ENCODE results near the gene ITSN1. TPM values are rescaled to one million over a fixed set of nuclear protein-coding genes. Genes with fewer than 3 reads are reported as not detected.

Gene ITSN1
- total RNA-seq, 1 experiment from 2014 or later: 50.3 TPM

DNA sequence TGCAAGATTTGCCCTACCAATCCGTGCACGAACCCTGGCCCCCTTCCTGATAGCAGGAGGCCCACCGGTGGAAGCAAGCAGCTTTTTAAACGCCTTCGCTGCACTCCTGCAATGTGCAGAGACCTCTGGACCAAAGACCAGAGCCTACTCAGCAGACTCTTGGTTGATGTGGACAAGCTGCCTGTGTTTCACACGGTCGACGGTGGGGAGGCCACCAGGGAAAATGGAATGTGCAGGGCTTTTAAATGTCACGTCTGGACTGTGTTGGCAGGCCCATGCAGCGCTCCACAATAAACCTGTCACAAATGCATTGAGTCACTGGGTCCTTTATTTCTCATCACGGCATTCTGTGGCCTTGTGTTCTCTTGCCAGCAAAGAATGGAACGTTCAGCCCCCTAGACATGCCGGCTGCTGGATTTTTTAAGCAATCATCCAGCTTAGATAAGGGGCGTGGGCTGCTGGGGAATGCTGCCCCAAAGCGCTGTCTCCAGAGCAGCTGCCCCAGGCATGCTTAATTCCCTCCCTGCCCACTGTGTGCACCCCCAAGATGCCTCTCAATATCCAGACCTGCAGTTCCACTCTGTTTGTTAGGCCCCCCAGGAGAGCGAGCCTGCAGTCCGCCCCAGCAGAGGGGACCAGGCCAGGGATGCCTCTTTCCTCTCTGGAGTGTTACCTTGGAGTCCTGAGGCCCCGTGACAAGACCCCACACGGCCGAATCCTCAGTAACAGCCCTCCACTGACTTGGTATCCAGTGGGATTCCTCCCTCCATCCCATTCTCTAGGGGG, 202.0 kb downstream of the ITSN1 start:
- CTCF ChIA-PET: no interaction called here
- H3K36me3 ChIP-seq (ENCODE audit: control insufficient read depth, insufficient read depth, low read length): no peaks in the 10 kb centered on the region
- no peak overlapping the region for H3K4me3 ChIP-seq (ENCODE audit: low read depth in 2 of 2, low read length in 2 of 2)
- TF ChIP-seq, protein P1, sequence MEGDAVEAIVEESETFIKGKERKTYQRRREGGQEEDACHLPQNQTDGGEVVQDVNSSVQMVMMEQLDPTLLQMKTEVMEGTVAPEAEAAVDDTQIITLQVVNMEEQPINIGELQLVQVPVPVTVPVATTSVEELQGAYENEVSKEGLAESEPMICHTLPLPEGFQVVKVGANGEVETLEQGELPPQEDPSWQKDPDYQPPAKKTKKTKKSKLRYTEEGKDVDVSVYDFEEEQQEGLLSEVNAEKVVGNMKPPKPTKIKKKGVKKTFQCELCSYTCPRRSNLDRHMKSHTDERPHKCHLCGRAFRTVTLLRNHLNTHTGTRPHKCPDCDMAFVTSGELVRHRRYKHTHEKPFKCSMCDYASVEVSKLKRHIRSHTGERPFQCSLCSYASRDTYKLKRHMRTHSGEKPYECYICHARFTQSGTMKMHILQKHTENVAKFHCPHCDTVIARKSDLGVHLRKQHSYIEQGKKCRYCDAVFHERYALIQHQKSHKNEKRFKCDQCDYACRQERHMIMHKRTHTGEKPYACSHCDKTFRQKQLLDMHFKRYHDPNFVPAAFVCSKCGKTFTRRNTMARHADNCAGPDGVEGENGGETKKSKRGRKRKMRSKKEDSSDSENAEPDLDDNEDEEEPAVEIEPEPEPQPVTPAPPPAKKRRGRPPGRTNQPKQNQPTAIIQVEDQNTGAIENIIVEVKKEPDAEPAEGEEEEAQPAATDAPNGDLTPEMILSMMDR (IDR thresholded peaks at IDR 0.05): no peak
- TF ChIP-seq, protein P2, sequence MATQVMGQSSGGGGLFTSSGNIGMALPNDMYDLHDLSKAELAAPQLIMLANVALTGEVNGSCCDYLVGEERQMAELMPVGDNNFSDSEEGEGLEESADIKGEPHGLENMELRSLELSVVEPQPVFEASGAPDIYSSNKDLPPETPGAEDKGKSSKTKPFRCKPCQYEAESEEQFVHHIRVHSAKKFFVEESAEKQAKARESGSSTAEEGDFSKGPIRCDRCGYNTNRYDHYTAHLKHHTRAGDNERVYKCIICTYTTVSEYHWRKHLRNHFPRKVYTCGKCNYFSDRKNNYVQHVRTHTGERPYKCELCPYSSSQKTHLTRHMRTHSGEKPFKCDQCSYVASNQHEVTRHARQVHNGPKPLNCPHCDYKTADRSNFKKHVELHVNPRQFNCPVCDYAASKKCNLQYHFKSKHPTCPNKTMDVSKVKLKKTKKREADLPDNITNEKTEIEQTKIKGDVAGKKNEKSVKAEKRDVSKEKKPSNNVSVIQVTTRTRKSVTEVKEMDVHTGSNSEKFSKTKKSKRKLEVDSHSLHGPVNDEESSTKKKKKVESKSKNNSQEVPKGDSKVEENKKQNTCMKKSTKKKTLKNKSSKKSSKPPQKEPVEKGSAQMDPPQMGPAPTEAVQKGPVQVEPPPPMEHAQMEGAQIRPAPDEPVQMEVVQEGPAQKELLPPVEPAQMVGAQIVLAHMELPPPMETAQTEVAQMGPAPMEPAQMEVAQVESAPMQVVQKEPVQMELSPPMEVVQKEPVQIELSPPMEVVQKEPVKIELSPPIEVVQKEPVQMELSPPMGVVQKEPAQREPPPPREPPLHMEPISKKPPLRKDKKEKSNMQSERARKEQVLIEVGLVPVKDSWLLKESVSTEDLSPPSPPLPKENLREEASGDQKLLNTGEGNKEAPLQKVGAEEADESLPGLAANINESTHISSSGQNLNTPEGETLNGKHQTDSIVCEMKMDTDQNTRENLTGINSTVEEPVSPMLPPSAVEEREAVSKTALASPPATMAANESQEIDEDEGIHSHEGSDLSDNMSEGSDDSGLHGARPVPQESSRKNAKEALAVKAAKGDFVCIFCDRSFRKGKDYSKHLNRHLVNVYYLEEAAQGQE (IDR thresholded peaks at IDR 0.05; ENCODE audit: insufficient read depth in 1 of 2, low read depth in 2 of 2, low read length in 1 of 2): no peak
- no peak for TF ChIP-seq SIN3A (IDR thresholded peaks at IDR 0.05; ENCODE audit: borderline replicate concordance, insufficient read depth, low read depth, low read length)
- no peak for TF ChIP-seq POLR2AphosphoS5 (IDR thresholded peaks at IDR 0.05; ENCODE audit: low read depth, low read length)
- TF ChIP-seq TCF7L2 (IDR thresholded peaks at IDR 0.05; ENCODE audit: low read depth, low read length): no peak
- no TSS peak for BruUV-seq (replicated peaks)
- POLR2A ChIA-PET: no interaction called here
- no peak overlapping the region for H3K27ac ChIP-seq (ENCODE audit: low read length)
- peaks cover 8% of the 10 kb centered on the region; the same call in 1 of the 2 replicates for H3K4me1 ChIP-seq (ENCODE audit: control insufficient read depth, insufficient read depth, low read length)
- H3K9me3 ChIP-seq (ENCODE audit: control insufficient read depth, insufficient read depth, low read depth, low read length): no peaks in the 10 kb centered on the region
- in situ Hi-C loops (cut with HindIII; ENCODE audit: low pct_unique_long_range_greater_than_20kb, low sequenced_read_pairs) (no loop called here), intact Hi-C loops (cut with micrococcal nuclease; ENCODE audit: unreplicated experiment) (no loop called here)
- DNase-seq (ENCODE audit: low read depth, low spot score): no peak
- ATAC-seq: no peak
- H3K27me3 ChIP-seq (ENCODE audit: control insufficient read depth, insufficient read depth, low read length): no peaks in the 10 kb centered on the region

DNA sequence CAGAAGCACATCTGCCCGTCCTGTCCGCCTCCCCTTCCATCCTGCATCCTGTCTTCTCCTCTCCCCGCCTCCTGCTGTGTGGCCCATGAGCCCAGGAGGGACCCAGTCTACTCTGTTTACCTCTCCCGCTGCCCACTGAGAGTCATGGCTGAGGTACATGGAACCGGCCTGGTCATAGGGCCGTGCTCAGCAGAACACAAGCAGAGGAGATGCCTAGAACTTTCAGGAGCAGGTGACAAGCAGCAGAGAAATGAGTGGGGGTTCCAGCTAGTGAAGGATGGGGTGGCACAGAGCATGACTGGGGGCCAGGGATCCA, 202.5 kb downstream of the ITSN1 start:
- H3K9me3 ChIP-seq (ENCODE audit: control insufficient read depth, insufficient read depth, low read depth, low read length): no peaks in the 10 kb centered on the region
- intact Hi-C loops (cut with micrococcal nuclease; ENCODE audit: unreplicated experiment) (no loop called here), in situ Hi-C loops (cut with HindIII; ENCODE audit: low pct_unique_long_range_greater_than_20kb, low sequenced_read_pairs) (no loop called here)
- no peak overlapping the region for H3K4me3 ChIP-seq (ENCODE audit: low read depth in 2 of 2, low read length in 2 of 2)
- ChIA-PET CTCF (no interaction called here), POLR2A (no interaction called here)
- TF ChIP-seq SIN3A (IDR thresholded peaks at IDR 0.05; ENCODE audit: borderline replicate concordance, insufficient read depth, low read depth, low read length) (no peak), TCF7L2 (IDR thresholded peaks at IDR 0.05; ENCODE audit: low read depth, low read length) (no peak), POLR2AphosphoS5 (IDR thresholded peaks at IDR 0.05; ENCODE audit: low read depth, low read length) (no peak)
- TF ChIP-seq, protein P1 (IDR thresholded peaks at IDR 0.05): no peak
- TF ChIP-seq, protein P2 (IDR thresholded peaks at IDR 0.05; ENCODE audit: insufficient read depth in 1 of 2, low read depth in 2 of 2, low read length in 1 of 2): no peak
- peaks cover 8% of the 10 kb centered on the region; the same call in 1 of the 2 replicates for H3K4me1 ChIP-seq (ENCODE audit: control insufficient read depth, insufficient read depth, low read length)
- DNase-seq (ENCODE audit: low read depth, low spot score): no peak
- no peaks in the 10 kb centered on the region for H3K36me3 ChIP-seq (ENCODE audit: control insufficient read depth, insufficient read depth, low read length)
- BruUV-seq (replicated peaks): no TSS peak
- ATAC-seq: no peak
- H3K27me3 ChIP-seq (ENCODE audit: control insufficient read depth, insufficient read depth, low read length): no peaks in the 10 kb centered on the region
- no peak overlapping the region for H3K27ac ChIP-seq (ENCODE audit: low read length)
